Amniotic stem cell (primary cell): ENCODE measurements around the gene POLK.
"Not testable (repeated sequence)": the region's sequence is repeated elsewhere in the genome, so short reads cannot be mapped to it uniquely, and the experiment has no call there.

Experiments used
- DNase-seq: peaks from one replicate; lab custom pipeline; 2025; lab: John Stamatoyannopoulos, UW

The POLK gene

DNA sequence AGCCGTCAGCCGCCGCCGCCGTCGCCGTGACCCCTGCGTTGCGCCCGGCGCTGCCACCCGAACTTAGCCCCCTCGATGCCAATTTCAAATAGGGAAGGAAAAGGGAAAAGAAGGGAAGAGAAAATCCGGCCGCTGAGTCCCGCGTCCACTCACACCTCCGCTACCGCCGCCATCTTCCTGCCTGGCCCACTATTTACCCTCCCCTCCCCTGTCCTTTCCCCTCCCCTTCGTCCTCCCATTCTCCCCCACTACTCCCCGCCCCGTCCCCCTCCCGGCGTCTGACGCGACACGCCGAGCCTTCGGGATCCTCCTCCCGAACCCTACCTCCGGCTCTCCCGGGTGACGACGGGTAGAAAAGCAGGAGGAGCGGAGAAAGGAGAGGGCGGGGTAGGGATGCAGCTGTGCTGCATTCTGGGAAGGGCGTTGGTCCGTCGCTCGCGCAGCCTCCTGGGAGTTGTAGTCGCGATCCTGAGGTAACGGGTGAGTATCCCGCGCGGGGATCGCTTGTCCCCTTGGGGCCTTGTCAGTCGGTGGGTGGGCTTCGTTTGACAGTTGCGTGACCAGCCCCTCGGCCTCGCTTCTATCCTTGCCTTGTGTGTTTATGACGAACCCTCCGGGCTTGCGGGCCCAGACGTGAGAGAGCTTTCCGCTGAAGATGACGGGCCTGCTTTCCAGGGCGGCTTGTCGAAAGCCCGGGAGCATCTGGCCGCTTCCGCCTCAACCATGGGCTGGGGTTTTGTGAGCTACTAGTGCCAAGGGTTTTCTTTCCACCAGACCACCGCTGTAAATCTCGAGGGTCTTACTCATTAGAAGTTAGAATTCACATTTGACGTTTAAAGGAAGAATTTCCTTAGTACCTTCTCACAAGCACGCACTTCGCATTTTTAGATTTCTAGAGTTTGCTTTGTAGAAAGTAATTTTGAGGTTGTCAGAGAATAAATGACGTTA, at the start of gene POLK, which contains the start of gene CERT1:
TSS of gene POLK (plus strand) at position 457 of the 948 bp plus-strand sequence.
TSS of gene CERT1 (minus strand) at position 195 of the 948 bp plus-strand sequence. CDS start 422 bp downstream, outside the sequence.
- DNase-seq = peak; percentile 98

GRCh38 chr5:75463726-75464125, 48.0 kb upstream of the POLK start:
- DNase-seq = no peak

DNA sequence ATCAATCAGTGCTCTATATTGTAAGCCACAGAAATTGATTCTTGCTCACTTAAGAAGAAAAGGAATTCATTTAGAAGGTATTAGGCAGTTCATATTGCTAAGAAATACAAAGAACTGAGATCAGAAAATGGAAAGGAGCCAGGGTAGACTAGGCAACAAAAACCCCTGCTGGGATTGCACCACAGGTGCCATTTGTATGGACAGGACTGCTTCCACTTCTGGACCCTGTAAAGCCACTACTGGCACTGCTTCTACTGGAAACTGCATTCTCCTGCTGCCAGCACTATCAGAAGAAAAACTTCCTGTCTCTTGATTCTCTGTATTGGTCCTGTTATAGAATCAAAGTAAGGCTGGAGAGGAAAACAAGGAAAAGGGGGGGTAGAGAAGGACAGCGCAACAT, 46.2 kb upstream of the POLK start:
- DNase-seq = no peak

DNA sequence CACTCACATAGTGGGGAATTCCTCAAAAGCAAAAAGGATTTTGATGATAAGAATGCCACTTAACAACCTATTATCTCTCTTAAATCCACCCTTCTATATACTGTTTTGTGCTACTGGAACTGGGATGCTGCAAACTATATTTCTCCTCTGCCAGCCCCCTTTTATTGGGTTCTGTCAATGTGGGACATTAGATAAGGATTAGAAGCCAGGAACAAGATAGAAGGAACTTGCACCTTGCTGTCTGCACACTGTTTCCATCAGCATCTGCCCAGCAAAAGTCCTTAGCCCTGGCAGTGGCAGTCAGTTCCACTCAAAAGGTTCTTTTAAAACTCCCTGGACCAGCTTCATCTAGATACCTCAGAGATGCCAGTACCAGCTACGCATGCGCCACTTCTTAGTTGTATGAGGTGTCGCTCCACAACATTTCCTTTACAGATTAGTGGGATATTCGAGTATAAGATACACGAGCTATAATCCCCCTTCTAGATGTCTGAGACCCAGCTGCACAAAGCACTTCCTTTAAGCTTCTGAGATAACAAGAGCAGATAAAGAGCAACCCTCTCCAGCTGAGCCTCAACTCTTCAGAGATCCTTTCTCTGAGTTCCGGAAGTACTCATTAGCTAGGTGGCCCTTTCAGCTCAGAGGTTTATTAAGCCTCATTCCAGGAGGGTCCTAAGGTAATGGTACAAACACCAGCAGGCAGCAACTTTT, 45.5 kb upstream of the POLK start:
- no peak for DNase-seq

- no peak for DNase-seq
Observed at GRCh38 chr5:75468593-75468992, 43.1 kb upstream of the POLK start.

DNA sequence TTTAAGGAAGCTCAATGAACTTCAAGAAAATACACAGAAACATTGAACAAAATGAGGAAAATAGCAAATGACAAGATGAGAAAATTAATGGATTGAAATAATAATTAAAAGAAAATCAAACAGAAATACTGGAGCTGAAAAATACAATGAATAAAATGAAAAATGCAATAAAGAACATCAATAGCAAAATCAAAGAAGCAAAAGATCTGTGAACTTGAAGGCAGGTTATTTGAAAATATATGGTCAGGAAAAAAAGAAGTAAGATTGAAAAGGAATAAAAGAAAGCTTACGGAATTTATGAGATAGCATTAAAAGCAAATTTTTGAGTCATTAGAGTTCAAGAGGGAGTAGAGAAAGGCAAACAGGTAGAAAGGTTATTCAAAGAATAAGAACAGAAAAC, 42.7 kb upstream of the POLK start:
- no peak for DNase-seq

DNA sequence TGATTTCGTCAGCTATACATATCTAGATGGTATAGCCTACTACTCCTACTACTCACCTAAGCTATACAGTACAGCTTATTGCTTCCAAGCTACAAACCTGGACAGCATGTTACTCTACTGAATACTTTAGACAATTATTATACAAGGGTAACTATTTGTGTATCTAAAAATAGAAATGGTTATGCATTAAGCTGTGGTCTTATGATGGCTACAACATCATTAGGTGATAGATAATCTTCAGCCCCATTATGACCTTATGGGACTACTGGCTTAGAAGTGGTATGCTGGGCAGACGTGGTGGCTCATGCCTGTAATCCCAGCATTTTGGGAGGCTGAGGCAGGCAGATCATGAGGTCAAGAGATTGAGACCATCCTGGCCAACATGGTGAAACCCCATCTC, 40.5 kb upstream of the POLK start:
- DNase-seq = no peak

DNA sequence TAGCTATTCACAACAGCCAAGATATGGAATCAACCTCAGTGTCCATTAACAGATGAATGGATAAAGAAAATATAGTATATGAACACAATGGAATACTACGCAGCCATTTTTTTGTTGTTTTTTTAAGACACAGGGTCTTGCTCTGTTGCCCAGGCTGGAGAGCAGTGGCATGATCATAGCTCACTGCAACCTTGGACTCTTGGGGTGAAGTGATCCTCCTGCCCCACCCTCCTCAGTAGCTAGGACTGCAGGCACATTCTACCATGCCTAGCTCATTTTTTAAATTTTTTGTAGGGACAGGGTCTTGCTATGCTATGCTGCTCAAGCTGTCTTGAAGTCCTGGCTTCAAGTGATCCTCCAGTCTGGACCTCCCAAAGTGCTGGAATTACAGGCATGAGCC, 38.7 kb upstream of the POLK start:
- no peak for DNase-seq

- no peak for DNase-seq
Observed at GRCh38 chr5:75473463-75473862, 38.2 kb upstream of the POLK start.

DNA sequence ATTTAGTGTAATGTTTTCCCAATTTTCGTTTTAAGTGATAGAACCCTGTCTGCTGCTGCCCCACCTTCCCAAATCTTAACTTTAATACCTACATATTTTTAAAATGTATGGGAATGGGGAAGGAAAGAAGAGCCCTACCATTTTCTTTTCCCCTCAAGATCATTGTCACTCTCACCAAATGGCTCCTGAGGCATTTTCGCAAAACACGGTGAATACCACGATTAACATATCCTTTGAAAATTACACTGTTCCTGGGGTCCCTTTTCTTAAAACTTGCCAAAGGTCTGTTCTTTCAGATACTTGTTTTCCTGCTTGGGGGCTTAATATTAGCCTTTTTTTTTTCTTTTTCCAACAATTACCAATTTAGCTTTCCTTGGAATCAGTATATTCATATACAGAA, 36.3 kb upstream of the POLK start:
- no peak for DNase-seq

DNA sequence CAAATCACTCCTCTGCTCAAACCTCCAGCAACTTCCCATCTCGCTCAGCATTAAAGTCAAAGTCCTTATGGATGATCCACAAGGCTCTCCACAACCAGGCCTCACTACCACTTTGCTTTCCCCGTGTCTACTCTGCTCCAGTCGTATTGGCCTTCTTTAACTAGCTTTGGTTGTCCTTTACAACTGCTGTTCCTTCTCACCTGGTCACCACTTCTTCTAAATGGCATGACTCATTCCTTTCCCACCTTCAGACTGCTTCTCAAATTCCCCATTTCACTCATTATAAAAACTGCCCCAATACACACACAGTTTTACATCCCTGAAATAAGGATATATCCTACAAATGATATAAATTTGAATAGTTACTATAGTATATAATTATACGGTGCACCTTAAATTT, 30.7 kb upstream of the POLK start:
- no peak for DNase-seq

DNA sequence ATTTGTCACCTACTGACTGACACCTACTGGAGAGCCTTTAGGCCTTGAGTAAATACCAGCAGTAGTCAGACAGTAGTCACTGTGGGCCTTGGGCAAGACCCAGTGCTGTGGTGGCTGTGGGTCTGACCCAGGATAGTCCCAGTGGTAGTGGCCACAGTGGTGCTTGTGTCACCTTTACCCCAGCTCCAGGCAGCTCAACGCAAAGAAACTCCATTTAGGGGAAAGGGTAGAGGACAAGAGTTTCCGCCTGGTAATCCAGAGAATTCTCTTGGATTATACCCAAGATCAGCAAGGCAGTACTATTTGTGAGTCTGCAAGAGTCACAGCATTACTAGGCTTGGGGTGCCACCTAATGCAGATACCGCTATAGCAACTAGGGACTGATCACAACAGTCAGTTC, 29.2 kb upstream of the POLK start:
- DNase-seq = no peak

- DNase-seq = no peak
Observed at GRCh38 chr5:75484605-75485004, 27.1 kb upstream of the POLK start.

- DNase-seq = not testable (repeated sequence)
Observed at GRCh38 chr5:75489847-75490246, 21.8 kb upstream of the POLK start.

- DNase-seq = no peak
Observed at GRCh38 chr5:75491621-75492020, 20.1 kb upstream of the POLK start.

- DNase-seq = no peak
Observed at GRCh38 chr5:75496026-75496425, 15.7 kb upstream of the POLK start.

DNA sequence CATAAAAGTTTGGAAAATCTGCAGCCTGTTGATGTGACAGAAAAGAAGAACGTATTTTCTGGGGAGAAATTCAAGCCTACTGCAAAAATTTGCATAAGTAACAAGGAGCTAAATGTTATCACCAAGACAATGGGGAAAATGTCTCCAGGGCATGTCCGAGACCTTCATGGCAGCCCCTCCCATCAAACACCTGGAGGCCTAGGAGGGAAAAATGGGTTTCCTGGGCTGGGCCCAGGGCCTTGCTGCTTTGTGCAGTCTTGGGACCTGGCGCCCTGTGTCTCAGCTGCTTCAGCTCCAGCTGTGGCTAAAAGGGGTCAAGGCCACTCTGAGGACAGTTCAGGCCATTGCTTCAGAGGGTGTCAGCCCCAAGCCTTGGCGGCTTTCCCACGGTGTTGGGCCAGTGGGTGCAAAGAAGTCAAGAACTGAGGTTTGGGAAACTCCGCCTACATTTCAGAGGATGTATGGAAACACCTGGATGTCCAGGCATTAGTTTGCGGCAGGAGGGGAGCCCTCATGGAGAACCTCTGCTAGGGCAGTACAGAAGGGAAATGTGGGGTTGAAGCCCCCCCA, 13.4 kb upstream of the POLK start:
- DNase-seq = no peak

DNA sequence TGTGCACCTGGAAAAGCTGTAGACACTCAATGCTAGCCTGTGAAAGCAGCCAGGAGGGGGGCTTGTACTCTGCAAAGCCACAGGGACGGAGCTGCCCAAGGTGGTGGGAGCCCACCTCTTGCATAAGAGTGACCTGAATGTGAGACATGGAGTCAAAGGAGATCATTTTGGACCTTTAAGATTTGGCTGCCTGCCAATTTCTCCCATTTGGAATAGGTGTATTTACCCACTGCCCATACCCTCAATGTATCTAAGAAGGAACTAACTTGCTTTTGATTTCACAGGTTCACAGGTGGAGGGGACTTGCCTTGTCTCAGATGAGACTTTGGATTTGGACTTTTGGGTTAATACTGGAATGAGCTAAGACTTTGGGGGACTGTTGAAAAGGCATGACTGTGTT, 12.8 kb upstream of the POLK start:
- not testable (repeated sequence) for DNase-seq

DNA sequence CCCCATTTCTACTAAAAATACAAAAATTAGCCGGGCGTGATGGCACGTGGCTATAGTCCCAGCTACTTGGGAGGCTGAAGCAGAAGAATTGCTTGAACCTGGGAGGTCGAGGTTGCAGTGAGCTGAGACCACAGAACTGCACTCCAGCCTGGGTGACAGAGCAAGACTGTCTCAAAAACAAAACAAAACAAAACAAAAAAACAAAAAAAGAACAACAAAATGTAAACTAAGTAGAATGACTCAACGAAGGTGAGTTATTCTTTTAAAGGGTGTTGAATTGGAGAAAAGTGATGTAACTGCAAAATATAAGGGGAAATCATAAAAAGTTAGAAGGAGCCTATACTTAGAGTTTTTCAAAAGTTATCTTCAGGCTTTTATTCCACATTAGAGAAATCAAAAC, 6.6 kb upstream of the POLK start:
- not testable (repeated sequence) for DNase-seq

- no peak for DNase-seq
Observed at GRCh38 chr5:75507841-75508240, 3.9 kb upstream of the POLK start.

DNA sequence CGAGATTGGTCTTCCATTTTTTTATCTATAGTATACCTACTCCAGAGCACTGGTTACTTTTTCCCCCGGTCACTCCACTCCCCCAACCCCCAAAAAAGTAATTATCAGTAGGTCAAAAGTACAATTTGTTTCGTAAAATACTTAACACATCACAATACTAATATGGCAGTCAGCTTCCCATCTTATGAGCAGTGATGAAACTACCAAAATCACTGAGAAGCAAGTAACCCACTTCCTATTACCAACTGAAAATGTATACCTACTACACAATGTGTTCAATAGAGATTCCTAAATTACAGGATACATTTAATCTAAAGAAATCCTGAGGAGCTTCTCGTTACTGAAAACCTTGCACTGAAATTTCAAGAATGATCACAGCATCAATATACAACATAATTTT, 2.1 kb upstream of the POLK start:
- no peak for DNase-seq

DNA sequence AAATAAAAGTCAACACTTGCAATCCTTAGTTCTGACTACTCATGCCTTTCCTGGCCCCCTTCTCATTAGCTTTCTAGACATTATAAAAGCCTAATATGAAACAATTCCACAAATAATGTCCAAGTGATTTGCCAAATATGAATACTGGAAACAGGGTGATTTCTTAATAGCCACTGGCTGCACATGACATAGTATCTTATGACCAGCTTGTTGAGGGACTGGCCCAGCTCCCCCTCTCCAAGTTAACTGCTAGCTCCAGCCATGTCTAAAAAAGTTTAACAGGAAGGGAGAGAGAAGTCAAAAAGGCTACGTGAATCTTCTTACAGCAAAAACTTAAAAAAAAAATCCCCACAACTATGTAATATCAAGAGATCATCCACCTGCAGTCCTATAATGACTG, 1.7 kb upstream of the POLK start:
- no peak for DNase-seq

- no peak for DNase-seq
Observed at GRCh38 chr5:75510417-75510835, 1.3 kb upstream of the POLK start.
